HG03432 (cell line): ENCODE data around the gene NUDT2.

Experiments used
- ATAC-seq: cut with Tn5 transposase; IDR thresholded peaks from one replicate; pipeline ENCODE4 v1.9.1; 2021; ENCODE audit warnings: mild to moderate bottlenecking, moderate library complexity; ENCODE audit not compliant: unreplicated experiment

Gene NUDT2

DNA sequence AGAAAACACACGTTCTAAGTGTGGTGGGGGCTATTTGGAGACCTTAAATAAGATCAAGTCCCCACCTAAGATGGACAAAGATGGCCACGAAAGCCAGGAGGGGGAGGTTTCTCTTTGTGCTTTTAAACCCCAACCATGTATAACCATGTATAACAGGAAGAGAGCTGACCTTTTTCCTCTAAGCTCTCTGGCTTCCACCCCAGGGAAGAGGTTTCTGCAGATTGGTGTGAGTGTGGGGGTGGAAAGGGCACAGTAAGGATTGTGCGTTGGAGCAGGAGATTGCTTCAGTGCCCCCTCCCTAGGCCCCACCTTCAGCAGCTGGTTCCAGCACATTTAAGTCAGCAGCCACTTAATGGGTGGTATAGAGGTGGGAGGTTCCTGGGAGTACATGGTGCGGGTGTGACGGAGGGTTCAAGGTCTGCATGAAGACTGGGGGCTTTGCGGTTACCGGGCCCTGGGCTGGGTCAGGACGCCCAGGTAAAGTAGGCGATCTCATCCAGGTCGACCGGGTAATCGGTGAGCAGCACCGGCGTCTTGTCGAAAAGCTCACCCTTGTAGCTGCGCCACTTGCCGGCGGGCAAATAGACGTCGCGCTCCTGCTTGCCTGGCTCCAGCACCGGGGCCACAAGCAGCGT lies 41.1 kb downstream of the NUDT2 start:
- no peak for ATAC-seq

DNA sequence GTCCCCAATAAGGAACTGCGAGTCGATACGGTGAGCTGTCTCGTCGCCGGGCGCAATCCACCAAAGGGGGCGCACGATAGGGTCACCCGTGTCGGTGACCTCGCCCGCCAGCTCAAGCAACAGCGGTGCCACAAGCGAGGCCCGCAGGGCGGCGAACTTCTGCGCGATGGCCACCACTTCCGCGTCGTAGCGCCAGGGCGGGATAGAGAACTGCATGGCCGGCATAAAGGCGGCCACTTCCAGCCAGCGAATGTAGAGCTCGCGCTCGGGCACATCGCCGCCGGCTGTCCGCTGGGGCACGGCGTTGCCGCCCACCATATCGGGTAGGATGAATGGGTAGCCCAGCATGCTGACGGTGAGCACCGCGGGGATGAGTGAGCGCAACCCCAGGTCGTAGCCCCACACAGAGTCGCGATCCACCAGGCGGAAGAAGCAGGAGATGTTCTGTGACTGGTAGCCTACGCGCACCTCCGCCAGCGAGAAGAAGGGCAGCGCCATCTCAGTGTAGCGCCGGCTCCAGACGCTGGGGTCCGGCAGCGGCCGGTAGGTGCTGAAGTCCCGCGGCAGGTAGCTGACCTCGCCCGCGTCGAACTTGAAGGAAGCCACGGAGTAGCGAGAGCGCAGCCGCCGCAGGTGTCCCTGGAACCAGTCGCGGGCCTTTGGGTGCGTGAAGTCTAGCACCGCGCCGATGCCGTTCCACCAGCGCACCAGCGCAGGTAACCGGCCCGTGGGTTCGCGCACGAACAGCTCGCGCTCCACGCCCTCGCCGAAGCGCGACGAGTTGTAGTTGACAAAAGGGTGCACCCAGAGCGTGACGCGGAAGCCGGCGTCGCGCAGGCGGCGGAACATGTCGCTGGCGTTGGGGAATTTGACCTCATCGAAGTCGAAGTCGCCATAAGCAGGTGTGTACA lies 41.9 kb downstream of the NUDT2 start:
- no peak for ATAC-seq

DNA sequence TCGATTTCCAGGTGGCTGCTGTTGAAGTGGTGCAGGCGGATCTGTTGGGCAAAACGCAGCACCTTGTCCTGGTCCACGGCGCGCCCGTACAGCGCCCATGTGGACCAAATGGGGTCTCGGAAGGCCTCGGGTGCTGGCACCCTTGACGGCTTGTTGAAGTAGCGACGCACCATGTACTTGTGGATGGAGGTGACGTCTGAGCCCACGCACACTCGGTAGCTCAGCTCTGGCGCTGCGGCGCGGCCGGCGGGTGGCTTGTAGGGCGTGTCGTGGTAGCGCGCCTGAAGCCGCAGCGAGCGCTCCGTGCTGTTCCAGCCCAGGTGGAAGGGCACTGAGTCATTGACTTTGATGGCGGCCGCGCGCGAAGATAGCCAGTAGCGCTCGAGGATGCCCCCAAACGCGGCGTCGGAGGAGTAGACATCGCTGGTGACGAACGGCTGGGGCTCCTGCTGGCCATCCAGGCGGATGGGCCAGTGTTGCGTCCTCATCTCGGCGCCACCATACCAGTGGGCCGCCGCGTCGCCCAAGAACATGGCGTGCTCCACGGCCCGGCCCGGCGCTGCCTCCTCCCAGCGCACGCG lies 42.6 kb downstream of the NUDT2 start:
- ATAC-seq, result no peak

DNA sequence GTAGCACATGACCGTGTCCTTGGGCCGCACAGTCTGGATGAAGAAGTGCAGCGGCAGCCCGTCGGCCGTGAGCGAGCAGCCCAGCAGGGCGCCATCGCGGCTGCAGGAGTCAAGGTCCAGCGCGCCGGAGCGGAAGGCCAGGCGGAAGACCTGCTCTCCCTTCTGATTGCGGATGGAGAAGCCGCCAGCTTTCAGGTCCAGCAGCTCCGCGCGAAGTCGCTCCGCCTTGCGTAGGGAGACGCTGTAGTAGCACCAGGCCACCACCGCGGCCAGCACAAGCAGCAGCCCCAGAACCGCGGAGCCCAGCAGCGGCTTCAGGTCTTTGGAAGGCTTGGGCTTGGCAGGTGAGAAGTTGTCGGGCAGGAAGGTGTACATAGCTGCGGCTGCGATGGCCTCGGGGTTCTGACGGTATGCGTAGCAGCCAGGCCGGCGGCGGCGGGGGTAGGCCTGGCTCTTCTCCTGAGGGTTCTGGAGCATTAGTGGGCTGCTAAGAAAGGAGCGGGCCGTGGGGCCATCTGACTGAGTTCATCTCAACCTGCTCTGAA lies 43.2 kb downstream of the NUDT2 start:
- ATAC-seq, result no peak

DNA sequence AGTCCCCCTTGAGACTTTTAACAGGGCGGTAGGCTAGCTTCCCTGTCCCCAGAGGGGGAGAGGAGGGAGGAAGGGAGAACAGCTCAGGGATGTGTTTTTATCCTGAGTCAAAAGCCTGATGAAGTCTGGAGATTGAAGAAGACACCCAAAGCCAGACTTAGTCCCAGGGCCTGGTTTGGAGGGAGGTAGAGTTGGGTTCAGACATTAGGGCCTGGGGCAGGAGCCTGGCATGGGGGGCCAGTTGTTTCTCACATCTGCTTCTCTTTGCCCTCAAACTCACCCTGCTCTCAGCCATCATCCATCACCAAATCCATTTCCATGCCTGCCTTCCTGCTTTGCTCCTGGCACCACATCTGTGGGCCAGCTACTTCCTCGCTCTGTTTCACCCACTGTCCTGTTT lies 44.4 kb downstream of the NUDT2 start:
- ATAC-seq, result no peak

DNA sequence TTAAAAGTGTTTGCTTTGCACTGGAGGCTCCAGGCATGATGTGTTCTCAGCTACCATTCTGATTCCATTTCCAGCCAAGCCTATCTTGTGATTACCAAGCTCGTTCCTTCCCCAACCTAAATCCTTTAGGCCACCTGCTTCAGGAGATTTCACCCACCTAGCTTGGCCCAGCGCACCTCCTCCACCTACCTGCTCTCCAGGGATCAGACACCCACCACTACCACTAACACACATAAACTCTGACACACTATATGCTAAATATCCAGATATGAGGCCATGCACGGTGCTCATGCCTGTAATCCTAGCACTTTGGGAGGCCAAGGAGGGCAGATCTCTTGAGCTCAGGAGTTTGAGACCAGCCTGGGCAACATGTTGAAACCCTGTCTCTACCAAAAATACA lies 45.0 kb downstream of the NUDT2 start:
- ATAC-seq, result no peak

DNA sequence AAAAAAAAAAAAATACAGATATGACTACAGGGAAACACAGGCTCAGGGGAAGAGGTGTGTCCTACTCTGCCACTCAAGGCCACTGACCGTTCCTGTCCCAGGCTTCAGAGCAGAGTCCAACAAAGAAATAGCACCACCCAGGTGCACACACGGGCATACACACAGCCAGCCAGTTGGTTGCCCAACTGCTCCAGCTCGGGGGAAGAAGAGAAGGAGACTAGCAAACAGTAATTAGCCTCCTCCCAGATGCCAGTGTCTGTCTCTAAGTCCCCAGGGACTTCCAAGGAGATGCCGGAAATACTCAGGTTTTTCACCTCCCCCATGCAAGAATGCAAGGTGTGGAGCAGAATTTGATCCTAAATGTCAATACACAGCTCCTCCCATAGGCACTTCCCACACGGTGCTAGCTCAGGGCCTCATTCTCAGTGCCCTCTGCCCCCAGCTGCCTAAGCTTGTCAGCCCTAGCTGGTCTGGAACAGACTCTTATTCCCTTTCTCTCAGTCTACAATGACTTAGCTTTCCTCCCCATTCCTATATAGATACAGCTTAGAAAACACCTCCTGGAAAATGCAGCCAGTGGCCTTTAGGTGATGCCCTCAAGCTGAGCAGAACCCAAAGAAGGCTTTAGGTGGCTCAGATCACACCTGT lies 45.7 kb downstream of the NUDT2 start:
- ATAC-seq, result no peak

DNA sequence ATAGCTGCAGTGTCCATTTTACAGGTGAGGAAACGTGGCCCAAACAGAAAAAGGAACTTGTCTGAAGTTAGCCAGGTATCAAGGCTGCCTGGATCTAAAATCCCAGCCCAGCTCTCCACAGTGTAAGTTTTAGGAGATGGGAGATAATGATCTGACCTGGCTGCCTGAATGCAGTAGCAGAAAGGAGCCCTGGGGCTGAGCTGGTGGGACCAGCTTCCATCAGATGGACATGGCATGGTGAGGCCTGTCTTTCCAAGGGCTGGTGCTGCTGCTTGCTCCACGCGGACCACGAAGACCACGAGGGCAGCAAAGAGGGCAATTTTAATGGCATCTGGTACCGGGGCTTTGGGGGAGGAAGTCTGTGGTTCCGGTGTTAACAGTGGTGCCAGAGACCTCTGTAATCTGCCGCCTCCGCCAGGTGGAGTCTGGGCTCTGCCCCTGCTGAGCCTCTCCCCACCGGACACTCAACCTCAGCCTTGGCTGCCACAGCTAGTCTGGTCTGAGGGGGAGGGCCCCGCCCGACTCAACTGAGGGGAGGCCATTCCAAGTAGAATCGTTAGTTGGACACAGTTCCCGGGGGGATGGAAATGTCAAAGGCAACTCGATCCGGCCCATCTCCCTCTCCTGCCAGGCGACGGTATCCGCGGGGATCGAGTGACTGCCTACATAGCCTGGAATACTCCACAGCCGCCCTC lies 46.7 kb downstream of the NUDT2 start:
- no peak for ATAC-seq

DNA sequence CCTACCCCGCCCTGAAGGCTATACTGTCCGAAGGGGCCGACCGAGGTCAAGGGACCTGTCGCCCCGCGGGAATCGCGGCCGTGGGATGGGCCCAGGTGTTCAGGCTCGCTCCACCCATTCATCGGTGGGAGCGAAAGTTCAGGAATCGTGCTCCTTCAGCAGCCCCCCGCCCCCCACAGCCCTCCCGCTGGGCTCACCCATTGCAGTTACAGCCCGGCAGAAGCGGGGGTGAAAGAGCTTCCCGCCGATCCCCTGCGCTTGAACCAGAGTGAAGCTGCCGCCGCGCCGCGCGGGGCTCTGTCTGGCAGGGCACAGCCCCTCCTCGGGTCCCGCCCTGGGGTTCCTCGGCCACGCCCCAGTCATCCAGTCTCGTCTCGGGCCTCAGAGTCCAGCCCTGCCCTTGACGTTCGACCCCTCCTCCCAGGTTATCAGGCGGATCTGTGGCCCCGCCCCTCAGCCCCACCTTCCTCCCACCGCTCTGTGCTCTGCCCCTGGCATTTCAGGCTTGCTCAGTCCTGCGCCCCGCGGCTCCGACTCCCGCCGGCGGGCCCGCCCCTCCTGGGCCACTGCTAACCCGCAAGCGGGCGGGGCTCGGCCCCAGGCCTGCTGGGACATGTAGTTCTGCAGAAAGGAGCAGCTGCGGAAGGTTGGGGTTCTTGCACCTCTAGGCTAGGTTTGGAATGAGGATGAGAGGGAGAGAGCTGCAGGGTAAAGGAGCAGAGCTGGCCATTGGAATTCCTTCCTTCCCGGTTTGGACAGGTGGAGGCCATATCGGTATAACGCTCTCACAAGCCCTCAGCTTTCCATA lies 47.4 kb downstream of the NUDT2 start, which contains the start of gene MYORG:
TSS of gene MYORG (minus strand) at position 303 of the 808 bp plus-strand sequence. CDS start 3,955 bp downstream, outside the sequence.
- peak; percentile 83 for ATAC-seq

DNA sequence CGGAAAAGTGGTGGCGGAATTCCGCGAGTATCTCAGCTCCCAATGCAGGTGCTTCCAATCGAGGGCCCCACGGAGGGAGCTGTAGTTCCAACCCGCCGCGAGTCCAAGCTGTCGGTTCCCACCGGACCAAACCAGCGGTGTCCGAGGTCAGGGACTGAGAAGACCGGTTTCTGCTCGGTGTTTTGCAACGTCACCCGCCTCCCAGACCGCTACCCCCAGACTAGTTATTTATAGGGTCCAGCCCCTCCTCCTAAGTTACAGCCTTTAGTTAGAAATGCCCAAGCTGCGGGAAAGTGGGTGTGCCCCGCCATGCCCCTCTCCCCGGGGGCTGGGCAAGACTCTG lies 48.0 kb downstream of the NUDT2 start:
- no peak for ATAC-seq

DNA sequence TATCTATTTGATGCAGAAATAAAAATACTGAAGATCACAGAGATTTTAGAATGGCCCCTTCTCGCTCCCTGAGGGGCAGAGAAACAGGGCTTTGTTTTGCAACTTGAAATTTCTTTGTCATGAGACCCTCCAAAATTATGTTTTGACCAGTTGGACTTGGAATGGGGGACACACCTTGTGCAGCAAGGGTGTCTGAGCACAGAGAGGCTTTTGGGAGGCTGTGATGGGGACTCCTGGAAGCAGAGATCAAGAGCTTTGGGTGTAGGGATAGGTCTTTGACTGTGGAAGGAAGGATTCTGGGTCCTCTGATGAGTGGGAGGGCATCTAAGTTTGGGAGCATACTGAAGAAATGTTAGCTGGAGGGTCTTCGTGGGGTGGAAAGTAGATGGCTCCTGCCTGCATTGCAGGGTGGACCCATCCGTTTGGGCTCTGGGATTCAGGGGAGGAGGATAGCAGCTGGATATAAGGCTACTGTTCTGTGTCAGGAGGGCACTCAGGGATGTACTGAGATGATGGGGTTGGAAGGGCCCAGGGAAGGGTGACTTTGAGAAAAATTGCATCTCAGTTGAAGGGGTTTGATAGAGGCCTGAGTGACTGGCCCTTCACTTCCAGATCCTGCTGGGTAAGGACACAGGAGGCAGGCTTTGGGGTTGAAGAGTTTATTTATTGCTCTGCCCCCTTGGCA lies 49.1 kb downstream of the NUDT2 start:
- no peak for ATAC-seq

DNA sequence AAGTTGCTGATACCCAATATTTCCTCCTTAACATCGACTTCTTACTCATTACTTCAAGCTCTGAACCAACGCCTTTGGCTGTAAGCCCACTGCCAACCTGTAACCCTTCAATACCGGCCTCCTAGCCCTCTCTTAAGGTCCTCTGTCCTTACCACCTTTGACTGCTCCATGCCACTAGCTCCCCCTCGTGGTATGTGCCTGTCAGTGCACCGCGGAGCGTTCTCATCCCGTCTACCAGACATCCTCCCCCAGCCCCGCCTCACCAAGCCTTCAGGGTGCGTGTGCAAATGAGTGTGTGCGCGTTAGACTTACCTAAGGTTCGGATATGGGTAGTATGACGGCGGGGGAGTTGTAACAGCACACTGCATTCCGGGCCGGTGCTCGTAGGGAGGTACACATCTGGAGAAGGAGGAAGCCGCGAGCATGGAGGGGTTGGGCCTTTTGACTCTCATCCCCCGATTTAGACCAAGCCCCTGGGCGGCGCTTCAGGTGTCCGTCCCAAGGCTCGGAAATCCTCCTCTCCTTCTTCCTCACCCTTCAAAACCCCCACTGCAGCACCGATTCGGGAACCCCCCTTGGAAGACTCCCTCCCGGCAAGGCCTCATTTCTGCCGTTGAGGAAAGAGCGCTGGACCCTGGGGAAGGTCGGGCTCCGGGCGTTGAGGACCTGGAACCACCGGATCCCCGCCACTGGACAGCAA lies 50.1 kb downstream of the NUDT2 start:
- ATAC-seq, result peak; percentile 27

DNA sequence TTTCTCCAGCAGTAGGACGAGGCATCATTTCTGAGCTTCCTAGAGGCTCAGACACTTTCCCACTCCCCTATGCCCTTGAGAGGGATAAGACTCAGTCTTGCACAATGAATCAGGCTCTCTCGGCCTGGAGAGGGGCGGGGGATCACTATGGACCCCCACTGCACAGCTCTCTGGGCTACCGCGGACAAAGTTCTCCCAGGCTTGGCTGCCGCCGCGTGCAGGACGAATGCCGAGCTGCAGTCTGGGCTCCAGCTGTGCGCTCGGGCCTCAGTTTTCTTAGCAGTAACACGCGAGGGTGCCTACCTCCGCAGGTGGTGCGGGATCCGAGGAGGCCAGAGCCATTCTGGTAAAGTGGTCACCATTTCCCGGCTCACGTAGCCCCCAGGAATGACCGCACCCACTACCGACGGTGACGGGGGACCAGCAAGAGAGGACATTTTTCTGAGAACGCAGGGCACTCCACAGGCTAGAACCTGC lies 50.7 kb downstream of the NUDT2 start:
- no peak for ATAC-seq

DNA sequence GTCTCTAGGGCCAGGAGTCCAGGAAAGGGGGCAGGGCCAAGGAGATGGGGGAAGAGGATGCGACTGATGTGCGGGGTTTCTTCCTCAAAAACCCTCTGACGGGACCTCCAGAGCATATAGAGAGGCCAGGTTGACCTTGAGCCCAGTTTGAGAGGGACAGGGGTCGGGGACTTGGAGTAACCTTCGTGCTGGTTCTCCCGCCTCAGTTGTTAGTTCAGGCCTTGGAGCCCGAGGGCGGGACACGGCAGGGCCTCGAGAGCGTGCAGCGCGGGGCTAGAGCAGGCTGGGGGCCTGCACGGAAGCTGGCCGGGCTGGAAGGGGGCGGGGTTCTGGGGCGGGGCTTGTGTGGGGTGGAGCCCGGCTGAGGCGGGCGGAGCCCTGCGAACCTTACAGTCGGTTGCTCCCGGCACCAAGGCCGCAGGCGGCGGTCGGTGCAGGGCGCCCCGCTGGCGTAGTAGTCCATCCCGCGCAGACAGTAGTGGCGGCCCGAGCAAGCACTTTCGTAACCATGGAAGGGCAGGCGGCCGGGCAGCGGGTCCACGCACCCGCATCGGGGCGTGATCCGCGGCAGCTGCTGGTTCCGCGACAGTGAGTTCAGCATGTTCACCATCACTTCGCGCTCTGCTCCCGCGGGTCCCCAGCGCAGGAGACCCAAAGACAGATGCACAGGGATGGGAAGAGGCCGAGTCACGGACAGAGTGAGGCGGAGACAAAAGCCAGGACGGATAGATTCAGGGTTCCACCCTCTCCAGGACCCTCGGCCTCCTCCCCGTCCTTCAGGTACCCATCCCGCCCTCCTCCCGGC lies 51.3 kb downstream of the NUDT2 start:
- peak; percentile 33 for ATAC-seq

DNA sequence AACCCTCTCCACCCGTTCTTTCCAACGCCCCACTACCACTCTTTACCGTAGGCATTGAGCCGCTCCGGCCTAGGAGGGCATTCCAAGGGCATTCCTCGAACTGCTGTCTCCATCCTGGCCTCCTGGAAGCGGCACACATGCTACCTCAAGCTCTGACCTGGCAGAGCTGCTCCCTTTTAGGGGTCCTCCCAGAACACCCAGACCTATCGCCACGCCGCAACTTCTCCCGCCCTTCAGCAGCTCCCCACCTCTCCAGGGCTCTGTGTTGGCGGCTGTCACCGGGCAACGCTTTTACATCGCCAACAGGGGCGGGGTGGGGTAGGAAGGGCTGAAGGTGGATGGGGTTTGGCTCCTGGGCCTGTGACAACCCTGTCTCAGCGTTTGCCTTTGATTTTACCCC lies 52.0 kb downstream of the NUDT2 start:
- ATAC-seq, result no peak

DNA sequence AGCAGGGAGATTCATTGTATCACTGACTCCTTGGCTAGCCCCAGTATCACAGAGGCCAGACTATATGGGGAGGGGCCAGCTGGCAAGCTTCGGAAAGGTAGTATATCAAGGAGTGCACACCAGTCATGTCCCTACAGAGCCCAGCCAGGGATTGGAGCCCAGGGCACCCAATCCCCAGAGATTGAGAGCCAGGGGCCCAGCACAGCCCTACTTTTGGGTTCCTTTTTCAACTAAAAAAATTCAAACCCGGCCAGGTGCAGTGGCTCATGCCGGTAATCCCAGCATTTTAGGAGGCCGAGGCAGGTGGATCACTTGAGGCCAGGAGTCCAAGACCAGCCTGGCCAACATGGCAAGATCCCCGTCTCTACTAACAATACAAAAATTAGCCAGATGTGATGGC lies 52.7 kb downstream of the NUDT2 start:
- ATAC-seq, result no peak

DNA sequence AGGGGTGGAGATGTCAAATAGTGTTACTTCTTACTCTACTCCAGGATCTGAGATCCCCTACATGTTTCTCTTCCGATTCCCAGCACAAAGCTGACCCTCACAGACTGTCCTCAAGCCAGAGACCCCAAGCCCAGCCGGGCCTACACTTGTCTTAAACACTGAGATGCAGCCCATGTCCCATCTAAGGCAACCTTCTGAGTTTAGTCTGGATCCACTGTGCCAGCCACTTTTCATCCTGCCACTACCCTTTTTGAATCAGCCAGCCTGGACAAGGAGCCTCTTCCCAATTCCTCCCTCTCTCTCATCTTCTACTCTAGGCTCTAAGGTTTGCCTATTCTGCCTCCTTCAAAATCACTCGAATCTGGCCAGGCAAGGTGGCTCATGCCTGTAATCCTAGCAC lies 53.5 kb downstream of the NUDT2 start:
- no peak for ATAC-seq

DNA sequence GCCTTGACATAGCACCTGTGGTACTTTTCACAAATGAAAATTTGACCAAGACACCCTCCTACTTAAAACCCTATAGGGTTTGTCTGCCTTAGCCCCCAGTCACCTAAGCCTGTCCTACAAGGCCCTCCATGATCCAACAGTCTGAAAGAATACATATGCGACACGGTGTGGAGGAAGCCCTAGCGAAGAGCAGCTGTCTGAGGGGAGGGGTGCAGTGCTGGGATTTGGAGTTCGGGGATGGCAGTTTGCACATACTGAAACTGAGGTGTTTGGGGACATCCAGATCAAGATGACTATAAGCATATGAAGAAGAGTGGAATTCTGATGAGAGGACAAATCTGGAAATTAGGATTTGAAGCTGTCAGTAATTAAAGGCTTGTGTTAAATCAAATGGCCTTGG lies 54.5 kb downstream of the NUDT2 start:
- no peak for ATAC-seq
